ENCODE results near the gene VPS35L.
A peak's percentile ranks its signal among the peaks of the same experiment; 100 is the strongest.
"Not testable (repeated sequence)": the region's sequence is repeated elsewhere in the genome, so short reads cannot be mapped to it uniquely, and the experiment has no call there.

Gene VPS35L

DNA sequence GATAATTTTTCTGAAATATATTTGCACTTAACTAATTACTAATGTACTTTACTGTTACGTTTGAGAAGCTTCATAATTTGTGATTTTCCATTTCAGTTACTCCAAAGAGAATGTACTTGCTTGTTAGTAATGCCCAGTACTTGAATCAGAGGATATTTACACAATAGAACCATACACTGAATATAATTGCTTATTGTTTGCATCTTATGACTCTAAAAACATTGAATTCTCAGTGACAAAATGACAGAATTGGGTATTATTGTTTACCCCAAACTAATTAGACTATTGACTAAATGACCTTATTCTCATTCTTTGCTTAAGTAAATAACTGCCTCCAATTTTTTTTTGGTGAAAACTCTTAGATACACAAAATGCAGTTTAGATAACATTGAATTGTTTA, 22.9 kb upstream of the VPS35L start:
- no peak for DNase-seq

DNA sequence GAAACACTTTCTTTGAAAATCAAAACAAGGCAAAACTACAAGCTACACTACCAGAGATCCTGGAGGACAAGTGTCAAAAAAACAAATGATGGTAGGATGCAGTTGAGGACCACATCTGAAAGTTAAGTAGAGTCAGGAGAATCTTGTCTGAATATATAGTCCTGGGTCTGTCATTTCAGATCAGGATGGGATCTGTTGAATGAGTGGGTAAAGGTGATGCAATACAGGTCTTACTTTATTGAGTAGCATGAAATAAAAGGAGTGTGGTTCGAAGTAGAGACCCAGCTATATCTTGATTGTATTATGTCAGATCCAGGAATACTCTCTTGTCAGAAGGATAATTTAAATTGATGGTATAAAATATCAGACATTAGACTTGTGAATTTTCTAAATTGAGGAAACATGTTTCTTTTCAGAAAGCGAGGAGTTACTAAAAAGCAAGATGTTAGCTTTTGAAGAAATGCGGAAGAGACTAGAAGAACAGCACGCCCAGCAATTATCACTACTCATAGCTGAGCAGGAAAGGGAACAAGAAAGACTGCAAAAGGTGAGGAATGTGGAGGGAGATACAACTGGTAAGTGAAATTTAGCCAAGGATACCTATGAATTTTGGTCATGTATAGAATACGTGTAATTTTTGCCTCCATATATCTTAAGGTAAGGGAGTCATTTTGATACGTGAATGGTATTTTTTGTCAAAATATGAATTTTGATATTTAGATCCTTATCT, 15.1 kb upstream of the VPS35L start:
- no peak for DNase-seq

DNA sequence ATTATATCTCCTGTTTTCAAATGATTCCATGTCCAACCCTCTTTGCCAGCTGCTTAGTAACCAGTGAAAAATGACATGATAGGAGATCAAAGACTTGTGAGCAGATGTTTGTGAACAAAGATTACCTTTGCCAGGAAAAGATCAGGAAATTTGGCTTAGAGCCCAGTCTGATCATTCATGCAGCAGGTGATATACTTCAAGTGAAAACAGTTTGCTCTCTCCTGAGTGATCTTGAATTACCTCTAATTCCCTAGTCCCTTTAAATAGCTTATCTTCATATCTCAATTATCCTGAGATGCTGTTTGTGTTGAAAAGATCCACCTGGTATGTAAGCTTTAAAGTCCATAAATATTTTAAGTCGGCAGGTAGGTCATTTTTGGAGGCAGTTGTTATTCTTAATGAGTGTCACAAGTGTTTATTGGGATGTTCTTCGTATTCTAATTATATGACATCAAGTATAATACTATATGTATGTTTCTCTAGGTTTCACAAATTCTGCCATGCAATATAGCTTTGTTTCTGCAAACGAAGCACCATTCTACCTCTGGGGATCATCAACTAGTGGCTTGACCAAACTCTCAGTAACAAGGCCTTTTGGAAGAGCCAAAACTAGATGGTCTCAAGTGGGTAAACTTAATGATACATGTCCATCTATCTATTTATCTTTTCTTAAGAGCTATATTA, 13.2 kb upstream of the VPS35L start:
- no peak for DNase-seq

DNA sequence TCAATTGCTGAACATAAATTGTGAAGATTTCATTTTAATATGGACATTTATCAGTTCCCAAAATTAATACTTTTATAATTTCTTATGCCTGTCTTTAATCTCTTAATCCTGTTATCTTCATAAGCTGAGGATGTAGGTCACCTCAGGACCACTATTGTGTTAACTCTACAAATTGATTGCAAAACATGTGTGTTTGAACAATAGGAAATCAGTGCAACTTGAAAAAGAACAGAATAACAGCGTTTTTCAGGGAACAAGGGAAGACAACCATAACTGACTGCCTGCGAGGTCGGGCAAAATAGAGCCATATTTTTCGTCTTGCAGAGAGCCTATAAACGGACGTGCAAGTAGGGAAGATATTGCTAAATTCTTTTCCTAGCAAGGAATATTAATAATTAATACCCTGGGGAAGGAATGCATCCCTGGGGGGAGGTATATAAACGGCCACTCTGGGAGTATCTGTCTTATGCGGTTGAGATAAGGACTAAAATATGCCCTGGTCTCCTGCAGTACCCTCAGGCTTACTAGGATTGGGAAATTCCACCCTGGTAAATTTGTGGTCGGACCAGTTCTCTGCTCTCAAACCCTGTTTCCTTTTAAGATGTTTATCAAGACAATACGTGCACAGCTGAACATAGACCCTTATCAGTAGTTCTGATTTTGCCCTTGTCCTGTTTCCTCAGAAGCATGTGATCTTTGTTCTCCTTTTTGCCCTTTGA, 12.1 kb upstream of the VPS35L start:
- not testable (repeated sequence) for DNase-seq

DNA sequence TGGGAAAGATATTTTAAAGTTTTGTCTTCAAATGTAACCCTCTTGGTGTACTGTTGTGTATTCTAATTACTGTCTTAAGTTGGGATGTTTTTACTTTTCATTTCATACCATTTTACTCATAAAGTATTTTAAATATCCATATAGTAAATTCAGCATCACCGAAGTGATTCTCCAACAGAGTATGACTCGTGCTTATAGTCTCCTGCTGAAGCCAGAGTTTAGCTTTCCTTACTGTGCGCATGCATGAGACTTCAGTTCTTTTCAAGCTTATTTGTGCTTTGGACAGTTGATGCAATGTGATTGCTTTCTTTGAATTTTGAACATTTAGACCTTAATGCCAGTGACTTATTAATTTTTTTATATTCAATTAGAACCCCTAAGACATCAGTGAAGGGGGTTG, 7.4 kb upstream of the VPS35L start:
- no peak for DNase-seq

DNA sequence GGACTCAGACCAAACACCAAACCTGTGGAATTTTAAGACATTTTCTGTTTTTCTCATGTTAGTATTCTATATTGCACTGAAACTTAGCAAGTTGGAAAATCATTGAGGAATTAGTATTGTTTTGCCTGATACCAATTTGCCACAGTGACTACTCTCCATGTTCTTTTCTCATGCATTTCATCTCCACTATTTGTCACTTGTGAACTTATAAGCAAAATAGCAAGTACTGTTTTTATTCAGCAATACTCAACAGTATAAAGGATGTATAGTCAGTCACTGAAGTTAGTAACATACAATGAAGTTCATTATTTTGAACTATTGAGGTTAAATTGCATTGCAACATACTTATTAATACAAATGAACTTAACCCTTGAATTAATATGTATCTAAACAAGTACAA, 5.8 kb upstream of the VPS35L start:
- no peak for DNase-seq

DNA sequence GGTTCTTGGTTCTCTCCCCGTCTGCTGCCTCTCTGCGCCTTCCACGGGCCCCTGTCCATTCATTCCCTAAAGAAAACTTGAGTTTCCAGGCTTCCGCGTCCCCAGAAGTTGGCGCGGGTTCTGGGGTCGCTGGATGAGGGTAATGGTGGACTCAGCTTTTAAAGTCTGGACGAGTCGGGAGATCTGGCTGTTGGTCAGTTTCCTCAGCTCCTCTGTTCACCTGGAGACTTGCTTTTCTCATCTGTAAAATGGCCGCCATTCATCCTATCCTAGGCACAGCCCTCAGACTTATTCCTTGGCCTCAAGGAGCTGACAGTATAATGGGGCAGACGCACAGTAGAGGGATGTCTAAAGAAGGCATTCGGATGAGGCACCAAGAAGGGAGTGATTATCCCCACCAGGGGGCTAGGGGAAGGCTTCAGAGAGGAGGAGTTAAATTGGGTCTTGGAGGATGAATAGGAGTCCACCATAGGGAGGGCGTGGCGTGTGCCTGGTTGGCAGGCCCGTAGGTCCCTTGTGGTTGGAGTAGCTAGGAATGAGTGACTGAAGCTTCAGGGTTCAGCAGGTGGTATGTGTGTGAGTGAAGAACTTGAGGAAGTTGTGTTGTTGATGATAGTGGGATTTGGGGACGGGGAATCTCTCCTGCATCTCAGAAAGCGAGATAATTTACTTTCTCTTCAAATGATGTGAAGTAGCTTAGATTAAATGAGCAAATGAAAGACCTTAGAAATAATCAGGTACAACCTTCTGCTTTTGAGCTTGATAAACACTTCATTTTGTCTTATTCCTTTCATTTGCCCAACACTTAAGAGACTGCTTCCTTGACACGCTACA, 652 bp downstream of the VPS35L start:
- peak; percentile 12 for DNase-seq

DNA sequence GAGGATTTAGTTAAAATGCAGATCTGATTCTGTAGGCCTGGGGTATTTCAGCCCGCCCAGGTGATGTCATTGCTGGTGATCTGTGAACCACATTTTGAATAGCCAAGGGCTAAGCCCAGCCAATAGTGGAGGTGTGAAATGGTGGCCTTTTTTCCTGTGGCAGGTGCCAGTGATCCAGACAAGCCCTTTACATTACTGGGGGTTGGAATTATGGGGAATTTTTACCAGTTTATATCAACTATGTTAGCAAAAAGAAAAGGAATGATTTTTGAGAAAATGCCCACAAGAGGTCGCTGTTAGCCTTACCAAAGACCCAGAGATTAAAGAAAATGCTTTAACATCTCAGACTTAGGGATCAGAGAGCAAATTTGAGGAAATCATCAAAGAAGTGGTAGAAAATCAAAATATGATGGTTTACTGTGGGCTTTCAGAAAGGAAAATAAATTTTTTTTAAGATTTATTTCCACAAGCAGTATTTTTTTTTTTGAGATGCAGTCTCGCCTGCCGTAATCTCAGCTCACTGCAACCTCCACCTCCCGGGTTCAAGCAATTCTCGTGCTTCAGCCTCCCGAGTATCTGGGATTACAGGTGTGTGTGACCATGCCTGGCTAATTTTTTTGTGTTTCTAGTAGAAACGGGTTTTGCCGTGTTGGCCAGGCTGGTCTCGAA, 3.9 kb downstream of the VPS35L start:
- peak; percentile 65 for DNase-seq

DNA sequence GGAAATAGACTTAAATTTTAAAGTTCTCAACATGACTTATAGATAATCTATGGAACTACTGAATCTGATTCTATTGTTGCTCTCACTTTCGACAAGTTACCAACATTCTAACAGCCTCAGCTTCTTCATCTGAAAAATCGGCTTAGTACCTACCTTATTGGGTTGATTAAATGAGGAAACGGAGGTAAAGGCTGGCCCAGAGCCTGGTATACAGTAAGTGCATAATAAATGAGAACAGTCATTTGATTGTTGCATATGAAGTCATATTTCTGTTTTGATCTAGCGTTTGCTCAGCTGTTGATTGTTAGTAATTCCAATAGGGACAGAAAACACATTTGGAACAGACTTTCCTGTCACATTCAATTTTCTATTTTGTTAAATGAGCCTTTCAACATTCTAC, 4.6 kb downstream of the VPS35L start:
- DNase-seq, result no peak

DNA sequence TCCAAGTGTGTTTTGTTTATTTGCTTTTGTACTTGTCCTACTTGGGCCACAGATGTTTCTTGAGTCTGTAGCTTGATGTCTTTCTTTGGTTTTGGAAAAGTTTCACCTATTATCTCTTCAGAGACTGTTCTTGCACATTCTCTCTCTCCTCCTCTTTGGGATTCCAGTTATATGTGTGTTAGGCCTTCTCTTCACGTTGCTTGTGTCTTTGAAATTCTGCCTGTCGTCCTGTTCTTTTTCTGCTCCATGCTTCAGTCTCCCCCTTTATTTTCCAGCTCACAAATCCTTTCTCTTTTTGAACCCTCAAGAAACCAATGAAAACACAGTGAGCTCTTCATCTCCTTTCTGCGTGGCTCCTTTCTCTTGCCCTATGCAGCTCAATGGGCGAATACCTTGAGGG, 7.9 kb downstream of the VPS35L start:
- DNase-seq, result no peak

DNA sequence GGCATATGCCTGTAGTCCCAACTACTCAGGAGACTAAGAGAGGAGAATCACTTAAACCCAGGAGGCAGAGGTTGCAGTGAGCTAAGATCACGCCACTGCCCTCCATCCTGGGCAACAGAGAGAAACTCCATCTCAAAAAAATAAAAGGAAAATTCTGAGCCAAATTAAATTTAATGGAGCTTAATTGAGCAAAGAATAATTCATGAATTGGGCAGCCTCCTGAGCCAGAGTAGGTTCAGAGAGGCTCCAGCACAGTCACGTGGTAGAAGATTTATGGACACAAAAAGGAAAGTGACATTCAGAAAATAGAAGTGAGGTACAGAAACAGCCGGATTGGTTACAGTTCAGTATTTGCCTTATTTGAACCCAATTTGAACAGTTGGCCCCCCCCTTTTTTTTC, 10.9 kb downstream of the VPS35L start:
- no peak for DNase-seq

DNA sequence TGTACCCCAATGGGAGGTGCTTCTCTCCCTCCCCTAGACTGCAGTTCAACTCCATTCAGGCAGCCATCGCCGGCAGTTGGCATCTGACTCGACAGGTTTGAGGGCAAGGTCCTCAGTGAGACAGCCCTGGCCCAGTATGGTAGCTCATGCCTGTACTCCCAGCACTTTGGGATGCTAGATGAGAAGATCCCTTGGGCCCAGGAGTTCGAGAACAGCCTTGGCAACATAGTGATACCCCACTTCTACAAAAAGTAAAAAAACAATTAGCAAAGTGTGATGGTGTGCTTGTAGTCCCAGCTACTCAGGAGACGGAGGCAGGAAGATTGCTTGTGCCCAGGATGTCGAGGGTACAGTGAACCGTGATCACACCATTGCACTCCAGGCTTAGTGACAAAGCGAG, 12.1 kb downstream of the VPS35L start:
- no peak for DNase-seq

DNA sequence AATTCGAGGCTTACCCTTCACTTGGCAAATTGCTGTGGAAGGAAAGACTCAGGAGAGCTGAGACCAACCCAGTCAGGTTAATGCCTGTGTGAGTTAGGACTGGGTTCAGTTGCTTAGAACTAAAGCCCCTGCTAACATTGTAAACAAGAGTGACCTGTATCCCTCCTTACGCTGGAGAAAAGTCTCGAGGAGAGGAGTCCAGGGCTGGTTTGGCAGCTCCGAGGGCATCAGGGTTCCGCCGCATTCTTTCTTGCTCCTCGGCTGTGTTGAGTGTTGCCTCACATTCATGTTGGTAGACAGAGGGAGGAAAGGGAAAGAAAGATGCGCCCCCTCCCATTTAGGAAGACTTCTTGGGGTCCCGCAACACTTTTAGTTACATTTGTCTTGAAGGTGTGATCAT, 18.5 kb downstream of the VPS35L start:
- DNase-seq, result no peak

DNA sequence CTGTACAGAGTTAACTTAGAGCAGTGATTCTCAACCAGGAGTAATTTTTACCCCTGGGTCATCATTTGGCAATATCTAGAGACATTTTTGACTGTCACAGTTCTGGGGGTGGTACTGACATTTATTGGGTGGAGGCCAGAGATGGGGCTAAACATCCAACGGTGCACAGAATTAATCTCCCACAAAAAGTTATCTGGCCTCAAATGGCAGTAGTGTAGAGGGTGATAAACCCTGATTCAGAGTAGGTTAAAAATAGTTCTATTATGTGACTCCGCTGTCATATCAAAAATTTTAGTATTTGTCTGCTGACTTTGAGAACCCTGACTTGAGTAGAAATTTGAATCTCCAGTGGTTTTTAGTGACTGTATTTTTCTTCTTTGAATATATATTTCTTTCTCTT, 19.1 kb downstream of the VPS35L start:
- no peak for DNase-seq

DNA sequence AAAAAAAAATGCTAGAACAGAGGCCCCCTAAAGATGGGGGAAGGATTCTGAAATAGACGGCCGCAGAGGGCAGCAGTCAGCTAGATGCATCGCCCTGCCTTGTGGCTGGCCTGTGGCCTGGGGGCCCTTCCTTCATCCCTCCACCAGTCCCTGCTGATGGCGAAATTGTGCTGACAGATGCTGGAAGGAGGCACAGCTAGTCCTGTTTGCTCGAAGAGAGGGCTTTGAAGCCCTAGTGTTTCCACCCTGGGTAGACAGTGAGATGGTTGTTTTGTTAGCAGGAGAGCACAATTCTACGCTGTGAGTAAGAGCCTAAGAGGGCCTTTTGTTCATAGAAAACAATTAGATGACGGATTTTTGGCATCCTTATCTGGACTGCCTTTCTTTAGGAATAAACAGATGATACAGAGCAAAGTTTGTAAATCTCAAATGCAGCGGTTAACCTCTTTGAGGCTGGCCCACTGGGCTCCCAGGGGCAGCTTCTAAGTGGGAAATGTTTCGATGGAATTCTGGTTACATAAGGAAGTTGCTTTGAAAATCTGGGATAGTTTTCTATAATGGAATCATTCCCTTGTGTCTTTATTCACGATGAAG, 23.0 kb downstream of the VPS35L start:
- DNase-seq, result no peak

DNA sequence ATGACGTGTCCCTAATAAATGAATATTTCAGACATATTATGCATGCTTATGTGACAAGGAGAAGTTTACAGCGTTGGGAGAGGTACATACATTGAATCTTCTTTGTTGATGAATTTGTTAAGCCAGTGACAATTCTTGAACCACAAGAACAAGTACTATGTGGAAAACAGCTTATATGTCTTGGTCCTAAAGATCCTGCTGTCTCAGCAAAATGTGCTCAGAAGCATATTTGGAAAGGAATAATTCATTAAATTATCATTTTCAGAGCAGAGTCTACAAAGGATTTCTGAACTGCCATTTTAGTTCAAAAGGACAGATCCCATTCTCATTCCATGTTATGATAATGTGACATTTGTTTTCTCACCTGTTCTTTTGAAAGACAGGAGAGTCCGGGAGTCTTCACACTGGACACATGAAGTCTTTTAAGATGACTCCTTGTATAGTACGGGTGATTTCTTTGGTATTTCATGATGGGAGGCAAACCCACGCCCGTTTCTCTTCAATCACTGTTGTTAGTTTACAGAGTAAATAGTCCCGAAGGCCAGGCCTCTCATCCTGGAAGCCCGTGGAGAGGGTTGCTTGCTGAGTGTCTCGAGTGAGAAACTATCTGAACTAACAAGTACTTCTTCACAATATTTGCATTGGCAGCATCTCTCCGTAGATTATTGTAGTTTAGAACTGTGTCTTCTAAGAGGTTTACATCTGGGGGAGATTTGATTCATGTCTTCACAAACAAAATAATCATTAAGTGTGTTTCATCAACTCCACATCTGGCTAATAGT, 26.7 kb downstream of the VPS35L start:
- no peak for DNase-seq

DNA sequence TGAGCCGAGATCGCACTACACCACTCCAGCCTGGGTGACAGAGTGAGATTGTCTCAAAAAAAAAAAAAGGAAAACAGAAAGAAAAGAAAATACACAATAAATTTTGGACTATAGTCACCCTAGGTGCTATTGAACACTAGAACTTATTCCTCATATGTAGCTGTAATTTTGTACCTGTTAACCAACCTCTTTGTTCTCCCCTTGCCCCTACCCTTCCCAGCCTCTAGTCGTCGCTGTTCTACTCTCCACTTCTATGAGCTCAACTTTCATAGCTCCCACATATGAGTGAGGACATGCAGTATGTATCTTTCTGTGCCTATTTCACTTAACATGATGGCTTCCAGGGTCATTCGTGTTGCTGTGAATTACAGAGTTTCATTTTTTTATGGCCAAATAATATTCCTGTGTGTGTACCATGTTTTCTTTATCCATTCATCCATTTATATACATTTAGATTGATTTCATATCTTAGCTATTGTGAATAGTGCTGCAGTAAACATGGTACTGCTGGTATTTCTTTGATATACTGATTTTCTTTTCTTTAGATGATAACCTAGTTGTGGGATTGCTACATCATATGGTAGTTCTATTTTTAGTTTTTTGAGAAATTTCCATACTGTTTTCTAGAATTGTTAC, 28.3 kb downstream of the VPS35L start:
- DNase-seq, result peak; percentile 43

DNA sequence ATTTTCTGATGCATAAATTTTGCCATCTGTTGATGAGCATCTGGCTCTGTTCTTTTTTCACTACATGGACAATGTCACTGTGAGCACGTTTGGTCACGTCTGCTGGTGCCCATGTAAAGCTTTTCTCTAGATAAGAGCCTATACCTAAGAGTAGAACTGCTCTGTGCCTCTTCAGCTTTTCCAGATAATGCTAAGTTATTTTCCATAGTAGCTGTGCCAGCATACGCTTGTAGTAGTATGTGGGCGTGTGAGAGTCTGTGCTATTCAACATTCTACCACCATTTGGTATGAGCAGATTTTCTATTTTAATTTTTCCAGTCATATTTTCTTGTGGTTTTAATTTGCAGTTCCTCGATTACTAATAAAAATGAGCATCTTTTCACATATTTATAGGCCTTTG, 33.2 kb downstream of the VPS35L start:
- DNase-seq, result no peak

DNA sequence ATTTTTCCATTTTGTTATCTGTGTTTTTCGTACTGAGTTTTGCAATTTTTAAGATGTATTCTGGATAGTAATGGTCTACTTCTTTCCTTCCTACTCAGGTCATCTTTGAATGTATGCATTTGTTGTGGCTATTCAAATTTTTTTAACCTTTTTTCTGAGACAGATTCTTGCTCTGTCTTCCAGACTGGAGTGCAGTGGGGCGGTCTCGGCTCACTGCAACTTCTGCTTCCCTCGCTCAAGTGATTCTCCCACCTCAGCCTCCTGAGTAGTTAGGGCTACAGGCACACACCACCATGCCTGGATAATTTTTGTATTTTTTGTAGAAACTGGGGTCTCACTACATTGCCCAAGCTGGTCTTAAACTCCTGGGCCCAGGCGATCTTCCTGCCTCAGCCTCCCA, 33.6 kb downstream of the VPS35L start:
- DNase-seq, result no peak

DNA sequence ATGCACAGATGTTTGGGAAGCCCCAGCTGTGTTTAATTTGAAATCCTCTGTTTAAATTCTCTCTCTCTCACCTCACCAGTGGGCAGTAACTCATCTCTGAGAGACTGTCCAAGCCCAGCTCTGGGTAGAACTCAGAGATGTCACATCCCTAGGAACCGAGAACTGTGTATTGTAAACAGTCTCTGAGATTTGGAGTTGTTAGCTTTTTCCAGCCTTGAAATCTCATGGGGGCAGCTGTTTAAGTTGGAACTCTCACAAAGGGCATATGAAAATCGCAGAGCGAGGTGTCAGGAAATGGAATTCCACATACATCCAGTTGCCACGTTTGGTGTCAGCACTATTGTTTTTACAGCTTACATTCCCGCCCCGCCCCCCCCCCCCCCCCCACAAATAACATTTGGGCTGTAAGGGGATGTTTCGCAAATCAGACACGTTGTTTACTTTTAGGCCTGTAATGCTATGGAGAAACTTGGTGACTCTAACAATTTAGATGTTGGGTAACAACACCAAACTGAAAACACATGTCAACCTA, 34.3 kb downstream of the VPS35L start:
- no peak for DNase-seq

Data from CD4-positive, alpha-beta T cell treated with Interleukin-4 for 4 hours (primary cell).